Stimulated activated CD4-positive, alpha-beta T cell treated with anti-CD3 and anti-CD28 coated beads, TNF-alpha, amount 100 ng/mL, for 48 hours (primary cell): Measurements from ENCODE around the gene CSTA.
"Not testable (repeated sequence)": the region's sequence is repeated elsewhere in the genome, so short reads cannot be mapped to it uniquely, and the experiment has no call there.

Experiments
- DNase-seq, 3 donors: peaks; one replicate each; pipeline ENCODE4 v3.0.0-alpha.2; 2020; ENCODE audit warnings: low read depth in 3 of 3

The CSTA gene

GRCh38 chr3:122322095-122323075 lies 2.7 kb upstream of the CSTA start:
- no peak for DNase-seq

- DNase-seq: no peak
Measured at GRCh38 chr3:122325769-122326168, 721 bp downstream of the CSTA start.

- no peak for DNase-seq
Measured at GRCh38 chr3:122331886-122332285, 6.8 kb downstream of the CSTA start.

GRCh38 chr3:122332551-122332950 lies 7.5 kb downstream of the CSTA start:
- no peak for DNase-seq

GRCh38 chr3:122342803-122343202 lies 17.8 kb downstream of the CSTA start:
- no peak for DNase-seq

GRCh38 chr3:122343654-122344053 lies 18.6 kb downstream of the CSTA start:
- DNase-seq: no peak

GRCh38 chr3:122349171-122349570 lies 24.1 kb downstream of the CSTA start:
- no peak for DNase-seq

- no peak for DNase-seq
Measured at GRCh38 chr3:122350814-122351418, 25.9 kb downstream of the CSTA start.

GRCh38 chr3:122351612-122352011 lies 26.6 kb downstream of the CSTA start:
- DNase-seq: no peak

GRCh38 chr3:122353215-122353614 lies 28.2 kb downstream of the CSTA start:
- no peak for DNase-seq

GRCh38 chr3:122353893-122354401 lies 28.9 kb downstream of the CSTA start:
- DNase-seq: no peak

GRCh38 chr3:122355612-122356011 lies 30.6 kb downstream of the CSTA start:
- DNase-seq: no peak

- DNase-seq: no peak
Measured at GRCh38 chr3:122356402-122356801, 31.4 kb downstream of the CSTA start.

- no peak for DNase-seq
Measured at GRCh38 chr3:122357828-122358702, 33.0 kb downstream of the CSTA start.

- DNase-seq: no peak
Measured at GRCh38 chr3:122358703-122359032, 33.6 kb downstream of the CSTA start.

- DNase-seq: no peak
Measured at GRCh38 chr3:122362026-122362425, 37.0 kb downstream of the CSTA start.

- DNase-seq: no peak
Measured at GRCh38 chr3:122364490-122364889, 39.4 kb downstream of the CSTA start.

GRCh38 chr3:122365073-122365472 lies 40.0 kb downstream of the CSTA start:
- DNase-seq: no peak

GRCh38 chr3:122365582-122366378 lies 40.7 kb downstream of the CSTA start:
- DNase-seq: not testable (repeated sequence)

- DNase-seq: no peak
Measured at GRCh38 chr3:122366379-122366749, 41.3 kb downstream of the CSTA start.

GRCh38 chr3:122374034-122374433 lies 49.0 kb downstream of the CSTA start:
- no peak for DNase-seq
